ENCODE data around the gene FOXJ3. TPM values are rescaled to one million over a fixed set of nuclear protein-coding genes. Genes with fewer than 3 reads are reported as not detected.

The FOXJ3 gene
- total RNA-seq, 1 experiment from 2014 or later: 42.2 TPM

DNA sequence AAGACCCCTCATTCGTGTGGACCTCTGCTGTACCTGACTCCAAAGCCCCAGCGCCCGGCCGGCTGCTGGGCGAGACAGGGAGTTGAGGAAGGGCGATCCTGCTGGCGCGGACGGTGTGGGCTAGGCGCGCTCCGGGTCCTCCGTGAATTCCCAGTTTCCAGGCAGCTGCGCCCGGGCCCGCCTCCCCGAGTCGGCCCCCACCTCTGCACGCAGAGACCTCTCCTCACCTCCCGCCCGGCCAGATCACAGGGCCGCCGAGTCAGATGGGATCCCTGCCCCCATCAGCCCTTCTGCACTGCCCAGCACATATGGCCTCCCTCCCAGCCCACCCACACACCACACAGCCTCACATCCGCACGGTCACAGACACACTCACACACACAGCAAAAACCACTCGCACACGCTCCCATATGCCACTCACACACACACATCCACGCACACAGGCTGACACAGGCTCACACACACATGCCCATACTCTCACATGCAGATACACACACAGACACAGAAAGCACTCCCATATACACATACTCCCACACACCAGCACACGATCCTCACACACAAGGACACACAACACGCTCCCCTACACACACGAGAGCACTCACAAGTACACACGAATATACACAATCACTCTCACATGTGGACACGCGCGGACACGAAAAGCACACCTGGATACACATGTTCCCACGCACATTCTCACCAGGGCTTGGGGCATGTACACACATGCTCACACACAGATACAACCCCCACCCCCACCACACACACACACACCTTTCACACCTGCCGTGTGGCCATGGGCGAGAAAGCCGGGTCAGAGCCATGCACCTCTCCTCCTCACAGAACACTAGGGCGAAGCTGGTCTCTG, 189.0 kb downstream of the FOXJ3 start:
- H3K27ac Mint-ChIP-seq (ENCODE audit: low read depth, unreplicated experiment): no peak overlapping the region
- no peaks in the 10 kb centered on the region for H3K4me1 Mint-ChIP-seq (ENCODE audit: insufficient read depth, unreplicated experiment)
- ChIA-PET POLR2A (no interaction called here), CTCF (interaction anchor here (0.6 to 7.3 kb wide), 4 partner anchors 18 to 338 kb away, joined by 3 to 87 read pairs (median 7); partner anchors contain the start of gene GUCA2A)
- H3K4me3 Mint-ChIP-seq (ENCODE audit: unreplicated experiment): no peak overlapping the region
- no peaks in the 10 kb centered on the region for H3K9me3 Mint-ChIP-seq (ENCODE audit: unreplicated experiment)
- no peaks in the 10 kb centered on the region for H3K36me3 Mint-ChIP-seq (ENCODE audit: insufficient read depth, unreplicated experiment)
- TF ChIP-seq, protein P1, sequence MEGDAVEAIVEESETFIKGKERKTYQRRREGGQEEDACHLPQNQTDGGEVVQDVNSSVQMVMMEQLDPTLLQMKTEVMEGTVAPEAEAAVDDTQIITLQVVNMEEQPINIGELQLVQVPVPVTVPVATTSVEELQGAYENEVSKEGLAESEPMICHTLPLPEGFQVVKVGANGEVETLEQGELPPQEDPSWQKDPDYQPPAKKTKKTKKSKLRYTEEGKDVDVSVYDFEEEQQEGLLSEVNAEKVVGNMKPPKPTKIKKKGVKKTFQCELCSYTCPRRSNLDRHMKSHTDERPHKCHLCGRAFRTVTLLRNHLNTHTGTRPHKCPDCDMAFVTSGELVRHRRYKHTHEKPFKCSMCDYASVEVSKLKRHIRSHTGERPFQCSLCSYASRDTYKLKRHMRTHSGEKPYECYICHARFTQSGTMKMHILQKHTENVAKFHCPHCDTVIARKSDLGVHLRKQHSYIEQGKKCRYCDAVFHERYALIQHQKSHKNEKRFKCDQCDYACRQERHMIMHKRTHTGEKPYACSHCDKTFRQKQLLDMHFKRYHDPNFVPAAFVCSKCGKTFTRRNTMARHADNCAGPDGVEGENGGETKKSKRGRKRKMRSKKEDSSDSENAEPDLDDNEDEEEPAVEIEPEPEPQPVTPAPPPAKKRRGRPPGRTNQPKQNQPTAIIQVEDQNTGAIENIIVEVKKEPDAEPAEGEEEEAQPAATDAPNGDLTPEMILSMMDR (IDR thresholded peaks at IDR 0.05; ENCODE audit: unreplicated experiment): no peak
- intact Hi-C loops (cut with micrococcal nuclease): loop anchor here (10.0 kb wide), 1 partner anchor 589 kb away; no protein-coding TSS in a partner anchor
- H3K27me3 Mint-ChIP-seq (ENCODE audit: insufficient read depth, unreplicated experiment): peaks cover 26% of the 10 kb centered on the region
- DNase-seq (ENCODE audit: unreplicated experiment): no peak
- BruUV-seq (replicated peaks): no TSS peak

- Mint-ChIP-seq H3K36me3 (ENCODE audit: insufficient read depth, unreplicated experiment) (no peaks in the 10 kb centered on the region), H3K9me3 (ENCODE audit: unreplicated experiment) (no peaks in the 10 kb centered on the region), H3K4me3 (ENCODE audit: unreplicated experiment) (no peak overlapping the region), H3K27ac (ENCODE audit: low read depth, unreplicated experiment) (no peak overlapping the region), H3K4me1 (ENCODE audit: insufficient read depth, unreplicated experiment) (no peaks in the 10 kb centered on the region), H3K27me3 (ENCODE audit: insufficient read depth, unreplicated experiment) (peaks cover 20% of the 10 kb centered on the region)
- POLR2A ChIA-PET: interaction anchor here (0.7 kb wide), 1 partner anchor 672 kb away, joined by 3 read pairs; no protein-coding TSS in a partner anchor
- CTCF ChIA-PET: interaction anchor here (3.4 kb wide), 1 partner anchor 28 kb away, joined by 16 read pairs; no protein-coding TSS in a partner anchor
- no peak for DNase-seq (ENCODE audit: unreplicated experiment)
- intact Hi-C loops (cut with micrococcal nuclease): loop anchor here (10.0 kb wide), 1 partner anchor 589 kb away; no protein-coding TSS in a partner anchor
- BruUV-seq (replicated peaks): no TSS peak
- TF ChIP-seq, protein P1 (IDR thresholded peaks at IDR 0.05; ENCODE audit: unreplicated experiment): no peak
Observed at GRCh38 chr1:42145389-42145716, 189.7 kb downstream of the FOXJ3 start.

GRCh38 chr1:42144711-42145388, 190.2 kb downstream of the FOXJ3 start:
- intact Hi-C loops (cut with micrococcal nuclease): loop anchor here (10.0 kb wide), 1 partner anchor 590 kb away; no protein-coding TSS in a partner anchor
- CTCF ChIA-PET: interaction anchor here (3.4 kb wide), 1 partner anchor 29 kb away, joined by 16 read pairs; no protein-coding TSS in a partner anchor
- no peaks in the 10 kb centered on the region for H3K36me3 Mint-ChIP-seq (ENCODE audit: insufficient read depth, unreplicated experiment)
- TF ChIP-seq, protein P1 (IDR thresholded peaks at IDR 0.05; ENCODE audit: unreplicated experiment): no peak
- H3K27ac Mint-ChIP-seq (ENCODE audit: low read depth, unreplicated experiment): no peak overlapping the region
- no TSS peak for BruUV-seq (replicated peaks)
- H3K4me1 Mint-ChIP-seq (ENCODE audit: insufficient read depth, unreplicated experiment): no peaks in the 10 kb centered on the region
- H3K4me3 Mint-ChIP-seq (ENCODE audit: unreplicated experiment): no peak overlapping the region
- no peak for DNase-seq (ENCODE audit: unreplicated experiment)
- H3K27me3 Mint-ChIP-seq (ENCODE audit: insufficient read depth, unreplicated experiment): peaks cover 15% of the 10 kb centered on the region
- no peaks in the 10 kb centered on the region for H3K9me3 Mint-ChIP-seq (ENCODE audit: unreplicated experiment)
- POLR2A ChIA-PET: interaction anchor here (0.7 kb wide), 1 partner anchor 671 kb away, joined by 3 read pairs; no protein-coding TSS in a partner anchor
